HG03565 (cell line): ENCODE data around the gene L1CAM.

Experiments used
- ATAC-seq: cut with Tn5 transposase; IDR thresholded peaks from one replicate; pipeline ENCODE4 v1.9.1; 2021; ENCODE audit warnings: mild to moderate bottlenecking, moderate library complexity; ENCODE audit not compliant: unreplicated experiment

The L1CAM gene

DNA sequence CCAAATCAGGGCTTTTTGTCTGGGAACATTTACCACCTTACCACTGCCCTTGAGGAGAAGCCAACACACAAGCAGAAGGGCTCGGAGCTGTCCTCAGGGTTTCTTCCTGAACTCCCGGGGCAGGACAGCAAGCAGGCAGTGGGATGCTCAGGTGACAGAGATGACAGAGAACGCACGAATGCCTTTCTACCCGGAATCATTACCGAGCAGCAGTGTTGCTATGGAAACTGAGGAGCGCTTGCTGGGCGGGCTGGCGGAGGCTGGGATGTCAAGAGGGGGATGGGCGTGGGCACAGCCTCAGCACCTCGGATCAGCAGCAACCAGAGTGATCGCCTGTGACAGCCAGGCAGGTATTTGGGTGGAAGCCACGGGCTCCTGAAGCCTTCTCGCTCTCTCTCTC is 73.8 kb downstream of the L1CAM start:
- ATAC-seq, result no peak
